Adrenal gland (tissue), 5 donors: ENCODE data around the gene TOP2B.

Source experiments
- POLR2A ChIP-seq, 2 donors: fragments of 450-650 bp; IDR thresholded peaks; one replicate each; pipeline ENCODE4 v1.6.1; 2017; ENCODE audit warnings: antibody characterized with exemption in 2 of 2, mild to moderate bottlenecking in 2 of 2, moderate library complexity in 1 of 2
- TF ChIP-seq, protein P1 (sequence below), 6 experiments: fragments of 450-650 bp in 4 of 6; fragments of 200-600 bp in 2 of 6; sonication (generic) in 1 of 6; IDR thresholded peaks; 1 replicate in 5 of 6; 2 replicates in 1 of 6; pipeline versions ENCODE4 v1.5.1 to v1.8.0; 2016 to 2021; ENCODE audit warnings: antibody characterized with exemption in 6 of 6, mild to moderate bottlenecking in 2 of 6, moderate library complexity in 1 of 6
- donor health status: DM: no; HTN: no; CAD: no.

DNA sequence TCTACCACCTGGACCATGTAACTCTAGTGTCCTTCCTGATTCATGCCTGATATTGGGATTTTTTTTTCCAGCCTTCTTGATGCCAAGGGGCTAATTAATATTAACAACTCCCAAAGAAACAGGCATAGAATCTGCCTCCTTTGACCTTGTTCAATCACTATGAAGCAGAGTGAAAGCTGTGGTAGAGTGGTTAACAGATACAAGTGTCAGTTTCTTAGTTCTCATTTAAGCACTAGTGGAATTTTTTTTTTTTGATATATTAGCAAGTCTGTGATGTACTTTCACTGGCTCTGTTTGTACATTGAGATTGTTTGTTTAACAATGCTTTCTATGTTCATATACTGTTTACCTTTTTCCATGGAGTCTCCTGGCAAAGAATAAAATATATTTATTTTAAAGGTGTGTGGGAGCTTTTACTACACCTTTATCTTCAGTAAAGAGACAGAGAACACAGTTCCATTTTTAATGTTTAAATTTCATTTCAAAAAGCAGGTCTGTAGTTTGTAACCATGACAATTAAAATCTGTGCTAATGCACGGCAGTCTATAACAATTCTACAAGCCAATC lies 67.1 kb downstream of the TOP2B start:
- TF ChIP-seq, protein P1, sequence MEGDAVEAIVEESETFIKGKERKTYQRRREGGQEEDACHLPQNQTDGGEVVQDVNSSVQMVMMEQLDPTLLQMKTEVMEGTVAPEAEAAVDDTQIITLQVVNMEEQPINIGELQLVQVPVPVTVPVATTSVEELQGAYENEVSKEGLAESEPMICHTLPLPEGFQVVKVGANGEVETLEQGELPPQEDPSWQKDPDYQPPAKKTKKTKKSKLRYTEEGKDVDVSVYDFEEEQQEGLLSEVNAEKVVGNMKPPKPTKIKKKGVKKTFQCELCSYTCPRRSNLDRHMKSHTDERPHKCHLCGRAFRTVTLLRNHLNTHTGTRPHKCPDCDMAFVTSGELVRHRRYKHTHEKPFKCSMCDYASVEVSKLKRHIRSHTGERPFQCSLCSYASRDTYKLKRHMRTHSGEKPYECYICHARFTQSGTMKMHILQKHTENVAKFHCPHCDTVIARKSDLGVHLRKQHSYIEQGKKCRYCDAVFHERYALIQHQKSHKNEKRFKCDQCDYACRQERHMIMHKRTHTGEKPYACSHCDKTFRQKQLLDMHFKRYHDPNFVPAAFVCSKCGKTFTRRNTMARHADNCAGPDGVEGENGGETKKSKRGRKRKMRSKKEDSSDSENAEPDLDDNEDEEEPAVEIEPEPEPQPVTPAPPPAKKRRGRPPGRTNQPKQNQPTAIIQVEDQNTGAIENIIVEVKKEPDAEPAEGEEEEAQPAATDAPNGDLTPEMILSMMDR (IDR thresholded peaks at IDR 0.05), result no peak
- TF ChIP-seq POLR2A (IDR thresholded peaks at IDR 0.05), result no peak
